Astrocyte (in vitro differentiated cells and primary cell): ENCODE data around the gene DSP.

Experiments
- EZH2 ChIP-seq: IDR thresholded peaks from 2 replicates; pipeline ENCODE4 v1.6.1; 2012; ENCODE audit warnings: mild to moderate bottlenecking, low read length, inconsistent platforms; ENCODE audit not compliant: insufficient read depth
- TF ChIP-seq, protein P1 (sequence below): IDR thresholded peaks from 2 replicates; pipeline ENCODE4 v1.5.1; 2011; ENCODE audit warnings: low read depth, mild to moderate bottlenecking, inconsistent platforms, low read length, moderate library complexity; ENCODE audit not compliant: insufficient read depth

DNA sequence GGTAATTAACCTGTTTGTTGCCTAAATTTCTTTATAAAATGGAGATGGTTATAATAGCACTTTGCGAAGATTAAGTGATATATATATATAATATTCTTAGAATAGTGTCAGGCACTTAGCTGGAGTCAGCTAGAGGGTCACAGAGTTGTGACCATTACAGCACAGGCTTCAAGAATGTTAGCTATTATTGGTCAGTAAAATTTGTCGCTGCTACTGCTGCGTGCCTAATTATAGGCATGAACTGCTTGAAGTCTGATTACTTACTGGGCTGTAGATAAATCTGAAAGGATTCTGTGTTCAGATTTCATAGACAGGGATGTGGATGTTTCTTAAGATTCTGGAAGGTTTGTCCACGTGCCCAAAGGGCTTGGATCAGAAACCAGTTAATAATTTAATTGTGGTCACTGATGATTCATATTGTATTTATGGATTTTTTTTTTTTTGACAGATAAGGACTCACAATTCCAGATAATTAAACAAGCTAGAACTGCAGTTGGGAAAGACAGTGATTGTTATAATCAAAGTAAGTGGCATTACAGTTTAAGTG, 53.2 kb downstream of the DSP start:
- no peak for TF ChIP-seq EZH2
- TF ChIP-seq, protein P1, sequence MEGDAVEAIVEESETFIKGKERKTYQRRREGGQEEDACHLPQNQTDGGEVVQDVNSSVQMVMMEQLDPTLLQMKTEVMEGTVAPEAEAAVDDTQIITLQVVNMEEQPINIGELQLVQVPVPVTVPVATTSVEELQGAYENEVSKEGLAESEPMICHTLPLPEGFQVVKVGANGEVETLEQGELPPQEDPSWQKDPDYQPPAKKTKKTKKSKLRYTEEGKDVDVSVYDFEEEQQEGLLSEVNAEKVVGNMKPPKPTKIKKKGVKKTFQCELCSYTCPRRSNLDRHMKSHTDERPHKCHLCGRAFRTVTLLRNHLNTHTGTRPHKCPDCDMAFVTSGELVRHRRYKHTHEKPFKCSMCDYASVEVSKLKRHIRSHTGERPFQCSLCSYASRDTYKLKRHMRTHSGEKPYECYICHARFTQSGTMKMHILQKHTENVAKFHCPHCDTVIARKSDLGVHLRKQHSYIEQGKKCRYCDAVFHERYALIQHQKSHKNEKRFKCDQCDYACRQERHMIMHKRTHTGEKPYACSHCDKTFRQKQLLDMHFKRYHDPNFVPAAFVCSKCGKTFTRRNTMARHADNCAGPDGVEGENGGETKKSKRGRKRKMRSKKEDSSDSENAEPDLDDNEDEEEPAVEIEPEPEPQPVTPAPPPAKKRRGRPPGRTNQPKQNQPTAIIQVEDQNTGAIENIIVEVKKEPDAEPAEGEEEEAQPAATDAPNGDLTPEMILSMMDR: no peak
